Measurements from ENCODE around the gene LYVE1. TPM values are rescaled to one million over a fixed set of nuclear protein-coding genes. Genes with fewer than 3 reads are reported as not detected.

The LYVE1 gene
- total RNA-seq = 10 to 100 TPM; 12.1 to 30.2 (median 19.2) TPM

- H3K9me3 ChIP-seq = no peaks in the 10 kb centered on the region
- peaks cover 18 to 24% of the 10 kb centered on the region in 2 donors for H3K4me1 ChIP-seq
- TF ChIP-seq POLR2A (IDR thresholded peaks at IDR 0.05) (no peak), CTCF (IDR thresholded peaks at IDR 0.05 in 4 of 5, conservative IDR thresholded peaks at IDR 0.05 in 1 of 5) (no peak)
- H3K4me3 ChIP-seq = peak within 1 kb of the TSS in 2 of 4 donors; percentile 10 to 28
- intact Hi-C loops (cut with DNase I; ENCODE audit: low total_unique reads) (no loop called here), in situ Hi-C loops (cut with MboI; ENCODE audit: low sequenced_read_pairs in 4 of 4) (no loop called here)
- DNase-seq (peak; percentile 33 to 40), ATAC-seq (peak; percentile 29 to 61)
- no peaks in the 10 kb centered on the region for H3K27me3 ChIP-seq
- H3K36me3 ChIP-seq = no peaks in the 10 kb centered on the region
- H3K27ac ChIP-seq = peak within 1 kb of the TSS; percentile 32 to 67 (median 58)
These were observed at the start of gene LYVE1 for GRCh38 chr11:10568486-10568941. TSS of gene LYVE1 (minus strand) at chr11:10568665. CDS start at chr11:10568532, 133 bp downstream.

- no peak for TF ChIP-seq POLR2A (IDR thresholded peaks at IDR 0.05)
- no peak for TF ChIP-seq CTCF (IDR thresholded peaks at IDR 0.05 in 4 of 5, conservative IDR thresholded peaks at IDR 0.05 in 1 of 5)
- Histone ChIP-seq H3K27me3 (no peaks in the 10 kb centered on the region), H3K27ac (no peak overlapping the region), H3K36me3 (no peaks in the 10 kb centered on the region), H3K9me3 (no peaks in the 10 kb centered on the region), H3K4me3 (no peak overlapping the region), H3K4me1 (no peaks in the 10 kb centered on the region)
- no peak for ATAC-seq
- intact Hi-C loops (cut with DNase I; ENCODE audit: low total_unique reads) = no loop called here
- in situ Hi-C loops (cut with MboI; ENCODE audit: low sequenced_read_pairs in 4 of 4) = no loop called here
- DNase-seq = no peak
These were observed 49.1 kb upstream of the LYVE1 start for GRCh38 chr11:10617551-10617950.

GRCh38 chr11:10611979-10612862, 43.8 kb upstream of the LYVE1 start:
- no peak for ATAC-seq
- Histone ChIP-seq H3K36me3 (no peaks in the 10 kb centered on the region), H3K4me3 (no peak overlapping the region), H3K27me3 (no peaks in the 10 kb centered on the region), H3K9me3 (no peaks in the 10 kb centered on the region), H3K4me1 (peaks cover 0 to 3% of the 10 kb centered on the region in 2 donors), H3K27ac (no peak overlapping the region)
- intact Hi-C loops (cut with DNase I; ENCODE audit: low total_unique reads) = no loop called here
- DNase-seq = no peak
- in situ Hi-C loops (cut with MboI; ENCODE audit: low sequenced_read_pairs in 4 of 4) = no loop called here
- TF ChIP-seq CTCF (IDR thresholded peaks at IDR 0.05 in 4 of 5, conservative IDR thresholded peaks at IDR 0.05 in 1 of 5) = no peak
- no peak for TF ChIP-seq POLR2A (IDR thresholded peaks at IDR 0.05)

GRCh38 chr11:10609636-10610035, 41.2 kb upstream of the LYVE1 start:
- Histone ChIP-seq H3K27me3 (no peaks in the 10 kb centered on the region), H3K36me3 (no peaks in the 10 kb centered on the region), H3K4me3 (no peak overlapping the region), H3K4me1 (peaks cover 13% of the 10 kb centered on the region in 2 donors), H3K27ac (no peak overlapping the region), H3K9me3 (no peaks in the 10 kb centered on the region)
- TF ChIP-seq CTCF (IDR thresholded peaks at IDR 0.05 in 4 of 5, conservative IDR thresholded peaks at IDR 0.05 in 1 of 5) = no peak
- TF ChIP-seq POLR2A (IDR thresholded peaks at IDR 0.05) = no peak
- no peak for DNase-seq
- in situ Hi-C loops (cut with MboI; ENCODE audit: low sequenced_read_pairs in 4 of 4) (no loop called here), intact Hi-C loops (cut with DNase I; ENCODE audit: low total_unique reads) (no loop called here)
- ATAC-seq = no peak
